HAP-1 (cell line): ENCODE data around the gene ABLIM1.

Experiments used
- DNase-seq, 2 experiments: peaks; one replicate each; pipeline ENCODE4 v3.0.0-alpha.2; 2016 to 2020; ENCODE audit warnings: low spot score in 2 of 2
- H3K27me3 ChIP-seq: fragments of 250-450 bp; sonication (Bioruptor Pico); 2 replicates; pipeline ENCODE4 v1.5.1; 2020; ENCODE audit warnings: low read depth, mild to moderate bottlenecking, moderate library complexity
- H3K36me3 ChIP-seq: fragments of 250-450 bp; sonication (Bioruptor Pico); replicated peaks from 2 replicates; pipeline ENCODE4 v1.5.1; 2020; ENCODE audit warnings: mild to moderate bottlenecking
- H3K4me1 ChIP-seq: fragments of 250-450 bp; sonication (Bioruptor Pico); 2 replicates; pipeline ENCODE4 v1.5.1; 2020; ENCODE audit warnings: mild to moderate bottlenecking
- H3K4me3 ChIP-seq: fragments of 250-450 bp; sonication (Bioruptor Pico); 2 replicates; pipeline ENCODE4 v1.5.1; 2020; ENCODE audit warnings: mild to moderate bottlenecking, moderate library complexity
- H3K9me3 ChIP-seq: fragments of 250-450 bp; sonication (Bioruptor Pico); 2 replicates; pipeline ENCODE4 v1.5.1; 2020; ENCODE audit warnings: mild to moderate bottlenecking, moderate library complexity
- in situ Hi-C: fragments of 300-500 bp; cut with MboI; formaldehyde crosslinking; loops from 3 replicates; pipeline ENCODE4 v1.14.3; 2020; ENCODE audit warnings: low sequenced_read_pairs, inconsistent platforms, mixed read lengths

The ABLIM1 gene

DNA sequence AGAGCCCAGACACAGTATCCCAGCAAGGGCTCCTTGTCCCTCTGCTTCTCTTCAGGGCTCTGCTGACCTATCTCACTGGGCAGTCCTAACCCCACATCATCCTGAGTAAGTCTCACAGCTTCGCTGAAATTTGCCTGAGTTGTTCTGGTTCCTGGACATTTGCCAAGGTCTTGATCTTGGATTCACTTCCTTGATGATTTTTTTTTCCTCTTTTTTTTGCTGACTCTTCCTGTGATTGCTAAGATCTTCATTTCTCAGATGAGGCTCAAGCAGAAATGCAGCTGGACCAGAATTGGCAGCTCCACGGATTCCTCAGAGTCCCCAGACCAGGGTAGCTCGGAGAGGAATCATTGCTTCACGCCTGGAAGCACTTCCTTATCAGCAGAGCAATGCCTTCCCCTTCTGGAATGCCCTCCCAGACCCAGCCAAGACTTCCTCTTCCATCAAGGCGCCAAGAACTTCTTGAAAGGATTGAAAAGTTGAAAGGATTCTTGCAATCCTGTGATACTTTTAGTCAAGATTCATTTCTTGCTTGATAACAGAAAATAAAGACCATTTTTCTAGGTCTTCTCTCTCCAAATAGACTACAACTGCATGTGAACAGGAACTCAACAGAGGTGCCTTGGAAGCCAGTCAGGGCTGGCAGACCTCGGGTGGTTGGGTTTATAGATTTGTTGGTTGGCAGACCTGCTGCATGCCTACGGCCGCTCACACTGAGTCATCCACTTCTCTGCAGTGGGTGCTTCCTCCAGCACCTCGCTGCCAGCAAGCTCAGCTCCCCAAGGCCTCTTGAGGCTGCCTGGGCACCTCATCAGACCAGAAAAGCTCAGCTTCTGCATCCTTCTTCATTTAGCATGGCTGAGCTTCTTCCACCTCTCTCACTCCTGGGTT is 244.9 kb downstream of the ABLIM1 start:
- no peak overlapping the region for H3K4me3 ChIP-seq
- peaks cover 3% of the 10 kb centered on the region; the same call in 1 of the 2 replicates for H3K27me3 ChIP-seq
- H3K9me3 ChIP-seq, result no peaks in the 10 kb centered on the region
- in situ Hi-C loops, result no loop called here
- no peak for DNase-seq
- no peaks in the 10 kb centered on the region for H3K36me3 ChIP-seq
- H3K4me1 ChIP-seq, result no peaks in the 10 kb centered on the region

DNA sequence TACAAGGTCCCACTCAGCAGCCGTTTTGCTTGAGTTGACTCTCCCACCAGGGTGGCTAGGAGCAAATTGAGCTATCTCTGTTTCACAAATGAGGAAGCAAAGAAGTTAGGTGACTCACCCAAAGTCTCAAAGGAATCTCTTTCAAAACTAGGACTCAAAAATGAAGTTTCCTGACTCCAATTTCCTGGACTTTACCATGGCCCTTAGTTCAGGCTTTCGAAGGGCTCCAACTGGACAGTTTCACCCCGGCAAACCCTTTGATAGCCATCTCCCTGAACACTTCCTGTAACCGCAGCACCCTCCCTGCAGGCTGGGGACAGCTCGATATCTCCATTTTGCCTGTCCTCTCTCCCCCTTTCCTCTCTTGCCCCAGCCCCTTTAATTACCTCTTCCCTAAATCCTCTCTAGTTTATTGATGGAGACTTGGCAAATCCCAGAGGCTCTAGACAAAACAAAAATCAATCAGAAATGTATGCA is 249.1 kb downstream of the ABLIM1 start:
- H3K36me3 ChIP-seq, result no peaks in the 10 kb centered on the region
- H3K4me3 ChIP-seq, result no peak overlapping the region
- no peaks in the 10 kb centered on the region for H3K4me1 ChIP-seq
- peaks cover 17% of the 10 kb centered on the region for H3K27me3 ChIP-seq
- no peak for DNase-seq
- no peaks in the 10 kb centered on the region for H3K9me3 ChIP-seq
- in situ Hi-C loops, result no loop called here

DNA sequence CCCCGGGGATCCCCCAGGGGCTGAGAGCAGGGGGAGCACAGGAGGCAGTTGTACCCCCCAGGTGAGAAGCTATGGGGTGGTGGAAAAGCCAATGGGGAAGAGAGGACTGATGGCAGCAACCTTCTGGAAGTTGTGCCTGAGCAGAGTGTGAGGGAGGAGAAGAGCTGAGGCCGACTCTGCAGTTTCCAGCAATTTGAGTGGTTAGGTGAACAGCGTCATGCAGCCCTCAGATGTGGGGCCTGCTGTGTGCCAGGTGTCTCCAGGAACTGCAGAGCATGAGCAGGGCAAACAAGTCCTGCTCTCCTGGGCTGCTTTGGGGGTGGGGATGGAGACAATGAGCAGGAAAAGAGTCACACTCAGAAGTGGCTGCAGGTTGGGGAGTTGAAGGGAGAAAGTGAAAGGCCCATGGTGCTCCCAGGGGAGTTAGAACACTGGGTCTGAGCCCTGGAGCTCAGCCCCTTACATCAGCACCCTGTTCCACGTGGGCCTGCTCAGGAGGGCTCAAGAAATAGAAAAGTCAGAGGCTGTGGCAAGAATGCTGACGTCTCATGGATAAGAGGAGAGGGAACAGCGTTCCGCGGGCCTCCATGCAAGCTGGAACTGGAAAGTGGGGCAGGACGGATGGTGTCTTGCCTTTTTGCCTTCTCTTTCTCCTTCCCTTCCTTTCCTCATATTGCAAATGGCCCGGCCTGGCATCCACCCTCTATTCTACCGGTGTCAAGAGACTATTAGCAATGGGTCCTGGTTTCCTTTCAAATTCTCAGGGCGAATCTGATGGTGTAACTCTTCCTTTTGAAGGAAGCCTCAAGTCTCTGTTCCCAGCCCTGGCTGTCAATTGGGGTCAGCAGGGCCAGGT is 249.7 kb downstream of the ABLIM1 start:
- Histone ChIP-seq H3K4me1 (no peaks in the 10 kb centered on the region), H3K4me3 (no peak overlapping the region), H3K9me3 (no peaks in the 10 kb centered on the region), H3K36me3 (no peaks in the 10 kb centered on the region), H3K27me3 (peaks cover 24% of the 10 kb centered on the region)
- DNase-seq, result no peak
- in situ Hi-C loops, result no loop called here

DNA sequence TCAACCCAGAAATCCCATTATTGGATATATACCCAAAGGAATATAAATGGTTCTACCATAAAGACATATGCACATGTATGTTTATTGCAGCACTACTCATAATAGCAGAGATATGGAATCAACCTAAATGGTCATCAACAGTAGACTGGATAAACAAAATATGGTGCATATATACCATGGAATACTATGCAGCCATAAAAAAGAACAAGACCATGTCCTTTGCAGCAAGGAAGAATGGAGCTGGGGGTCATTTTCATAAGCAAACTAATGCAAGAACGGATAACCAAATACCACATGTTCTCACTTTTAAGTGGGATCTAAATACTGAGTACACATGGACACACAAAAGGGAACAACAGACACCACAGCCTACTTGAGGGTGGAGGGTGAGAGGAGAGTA is 251.6 kb downstream of the ABLIM1 start:
- Histone ChIP-seq H3K27me3 (peaks cover 43% of the 10 kb centered on the region), H3K36me3 (no peaks in the 10 kb centered on the region), H3K9me3 (no peaks in the 10 kb centered on the region), H3K4me3 (no peak overlapping the region), H3K4me1 (no peaks in the 10 kb centered on the region)
- in situ Hi-C loops, result no loop called here
- DNase-seq, result no peak

DNA sequence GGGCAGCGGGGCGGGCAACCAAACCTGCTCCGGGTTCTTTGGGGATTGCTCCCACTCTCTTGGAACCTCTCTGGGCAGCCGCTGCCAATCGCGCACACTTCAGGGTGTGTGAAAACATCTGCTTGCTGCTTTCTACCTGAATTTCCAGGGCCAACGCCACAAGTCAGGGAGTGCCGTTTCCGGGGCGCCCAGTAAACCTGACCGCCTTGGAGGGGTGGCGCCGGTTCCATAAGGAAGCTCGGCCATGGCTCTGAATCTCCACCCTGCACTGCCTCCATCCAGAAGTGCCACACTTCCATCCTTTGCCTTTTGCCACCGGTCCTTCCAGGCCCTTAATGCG is 253.1 kb downstream of the ABLIM1 start:
- Histone ChIP-seq H3K36me3 (no peaks in the 10 kb centered on the region), H3K27me3 (peaks cover 50% of the 10 kb centered on the region), H3K4me3 (no peak overlapping the region), H3K9me3 (no peaks in the 10 kb centered on the region), H3K4me1 (no peaks in the 10 kb centered on the region)
- DNase-seq, result no peak
- in situ Hi-C loops, result no loop called here

DNA sequence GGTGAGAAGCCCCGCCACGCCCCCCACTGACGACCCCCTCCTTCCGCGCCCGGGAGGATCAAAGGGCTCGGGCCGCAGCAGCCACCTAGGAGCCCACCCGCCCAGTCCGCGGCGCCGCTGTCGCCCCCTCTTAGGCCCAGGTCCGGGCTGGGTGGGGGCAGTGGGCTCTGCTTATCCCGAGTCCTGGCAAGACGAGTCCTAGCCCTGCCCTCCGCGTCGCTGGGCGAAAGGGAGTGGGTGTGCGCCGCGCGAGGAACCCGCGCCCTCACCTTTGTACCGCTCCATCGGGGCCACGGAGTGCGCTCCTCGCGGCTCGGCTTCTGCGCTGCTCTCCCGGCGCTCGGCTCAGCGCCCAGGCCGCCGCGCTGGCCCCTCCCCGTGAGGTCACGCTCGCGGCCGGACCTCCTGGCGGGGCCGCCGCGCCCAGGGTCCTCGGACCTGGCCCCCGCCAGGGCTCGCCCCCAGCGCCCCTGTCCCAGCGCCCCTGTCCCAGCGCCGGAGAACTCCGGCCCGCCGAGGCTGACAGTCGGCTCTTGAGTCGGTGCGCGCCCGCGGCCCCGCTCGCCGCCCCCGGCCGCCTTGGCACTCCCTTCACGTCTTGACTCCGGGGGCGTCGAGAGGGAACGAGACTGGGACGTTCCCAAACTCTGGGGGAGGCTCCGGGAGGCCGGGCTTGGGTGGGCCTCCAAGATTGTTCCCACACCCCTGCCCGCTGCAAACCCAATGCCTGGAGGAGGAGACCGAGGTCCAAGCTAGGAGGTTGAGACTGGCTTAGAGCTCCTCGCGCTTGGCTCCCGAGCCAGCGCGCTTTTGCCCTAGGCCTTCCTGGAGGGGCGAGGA is 253.7 kb downstream of the ABLIM1 start, which contains the start of gene AFAP1L2:
TSS of gene AFAP1L2 (minus strand) at position 332 of the 840 bp plus-strand sequence. CDS start at position 285, 47 bp downstream.
- H3K4me3 ChIP-seq, result peak within 1 kb of the TSS; percentile 15
- H3K27me3 ChIP-seq, result peaks cover 50% of the 10 kb centered on the region
- in situ Hi-C loops, result no loop called here

DNA sequence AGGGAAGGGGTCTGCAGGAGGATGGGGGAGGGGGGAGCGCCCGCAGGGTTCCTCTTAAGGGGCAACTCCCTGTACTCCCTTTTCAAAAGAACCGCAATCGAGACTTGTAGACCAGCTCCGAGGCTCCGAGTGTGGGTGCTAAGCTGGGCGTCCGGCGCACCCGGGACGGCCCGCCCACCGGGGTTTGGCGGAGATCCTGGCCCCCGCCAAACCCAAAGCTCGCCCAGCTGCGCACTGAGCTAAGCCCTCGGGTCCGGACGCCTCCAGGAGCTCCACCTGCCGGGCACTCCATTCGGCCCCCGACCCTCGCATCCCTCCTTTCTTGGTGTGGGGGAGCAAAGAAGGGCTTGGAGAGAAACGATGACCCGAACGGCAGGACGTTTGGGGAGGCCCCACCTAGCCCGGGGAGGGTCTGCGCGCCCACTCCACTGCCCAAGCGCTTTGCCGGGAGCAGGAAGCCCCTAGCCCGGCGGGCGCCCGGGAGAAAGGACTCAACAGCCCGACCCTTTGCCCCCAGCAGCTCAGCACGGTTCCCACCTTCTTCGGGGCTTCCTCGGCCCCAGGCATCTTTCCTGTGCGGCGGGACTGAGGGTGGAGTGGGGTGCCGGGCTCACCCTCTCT is 254.4 kb downstream of the ABLIM1 start:
- peak in 1 of 2 experiments; percentile 24 for DNase-seq
- Histone ChIP-seq H3K27me3 (peaks cover 51% of the 10 kb centered on the region), H3K4me3 (peak overlapping the region; percentile 15), H3K4me1 (no peaks in the 10 kb centered on the region), H3K9me3 (no peaks in the 10 kb centered on the region), H3K36me3 (no peaks in the 10 kb centered on the region)
- in situ Hi-C loops, result no loop called here

More for the DNA sequence above, 253.7 kb downstream of the ABLIM1 start, which contains the start of gene AFAP1L2:
- DNase-seq, result no peak
- no peaks in the 10 kb centered on the region for H3K36me3 ChIP-seq
- H3K4me1 ChIP-seq, result no peaks in the 10 kb centered on the region
- no peaks in the 10 kb centered on the region for H3K9me3 ChIP-seq

DNA sequence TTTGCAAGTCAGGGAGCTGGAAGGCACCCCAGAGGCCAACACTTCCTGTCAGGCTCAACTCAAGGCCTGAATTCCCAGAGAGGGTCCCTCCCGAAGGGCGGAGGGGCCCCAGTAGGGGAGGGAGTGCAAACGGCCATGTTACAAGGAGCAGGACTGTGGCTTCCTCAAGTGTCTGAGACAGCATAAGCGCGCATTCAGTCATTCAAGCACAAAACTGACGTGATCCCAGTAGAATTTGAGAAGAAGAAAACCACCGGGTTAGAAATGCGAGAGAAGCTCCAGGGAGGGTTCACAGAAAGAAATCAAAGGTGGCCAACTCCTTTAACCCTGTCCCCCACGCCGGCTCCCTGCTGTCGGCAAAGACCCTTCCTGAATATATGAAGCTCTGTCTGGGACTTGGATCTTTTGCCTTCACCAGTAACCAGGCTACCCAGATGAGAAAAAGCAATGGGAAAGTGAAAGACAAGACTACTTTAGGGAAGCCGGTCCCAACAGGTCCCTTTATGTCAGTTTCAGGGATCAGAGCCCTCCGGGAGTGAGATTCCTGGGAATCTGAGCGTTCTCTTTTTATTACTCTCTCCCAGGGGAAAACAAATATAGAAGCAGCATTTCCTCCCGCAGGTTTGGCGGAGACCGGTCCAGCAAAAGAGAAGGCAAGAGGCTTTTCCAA is 255.1 kb downstream of the ABLIM1 start:
- Histone ChIP-seq H3K4me1 (no peaks in the 10 kb centered on the region), H3K9me3 (no peaks in the 10 kb centered on the region), H3K4me3 (peak overlapping the region; percentile 15), H3K36me3 (no peaks in the 10 kb centered on the region), H3K27me3 (peaks cover 57% of the 10 kb centered on the region)
- in situ Hi-C loops, result no loop called here
- no peak for DNase-seq

DNA sequence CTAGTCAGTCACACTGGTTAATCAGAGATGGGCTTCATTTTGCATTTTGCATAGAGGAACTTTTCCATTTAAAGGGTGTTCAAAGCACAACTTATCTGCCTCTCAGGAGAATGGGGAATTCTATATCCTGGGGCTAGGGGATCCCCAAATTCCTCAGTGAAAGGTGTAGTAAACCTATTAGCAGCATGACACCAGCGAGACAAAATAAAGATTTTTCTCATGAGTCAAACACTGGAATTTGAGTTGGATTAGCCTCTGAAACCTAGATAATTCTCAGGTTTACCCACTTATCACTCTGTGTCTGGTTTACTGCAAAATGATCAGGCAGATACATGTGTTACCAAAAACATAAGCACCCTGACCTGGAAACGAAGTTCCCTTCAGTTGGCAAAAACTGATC is 255.8 kb downstream of the ABLIM1 start:
- in situ Hi-C loops, result no loop called here
- no peak for DNase-seq
- H3K4me1 ChIP-seq, result no peaks in the 10 kb centered on the region
- no peaks in the 10 kb centered on the region for H3K9me3 ChIP-seq
- no peaks in the 10 kb centered on the region for H3K36me3 ChIP-seq
- no peak overlapping the region for H3K4me3 ChIP-seq
- H3K27me3 ChIP-seq, result peaks cover 64% of the 10 kb centered on the region

DNA sequence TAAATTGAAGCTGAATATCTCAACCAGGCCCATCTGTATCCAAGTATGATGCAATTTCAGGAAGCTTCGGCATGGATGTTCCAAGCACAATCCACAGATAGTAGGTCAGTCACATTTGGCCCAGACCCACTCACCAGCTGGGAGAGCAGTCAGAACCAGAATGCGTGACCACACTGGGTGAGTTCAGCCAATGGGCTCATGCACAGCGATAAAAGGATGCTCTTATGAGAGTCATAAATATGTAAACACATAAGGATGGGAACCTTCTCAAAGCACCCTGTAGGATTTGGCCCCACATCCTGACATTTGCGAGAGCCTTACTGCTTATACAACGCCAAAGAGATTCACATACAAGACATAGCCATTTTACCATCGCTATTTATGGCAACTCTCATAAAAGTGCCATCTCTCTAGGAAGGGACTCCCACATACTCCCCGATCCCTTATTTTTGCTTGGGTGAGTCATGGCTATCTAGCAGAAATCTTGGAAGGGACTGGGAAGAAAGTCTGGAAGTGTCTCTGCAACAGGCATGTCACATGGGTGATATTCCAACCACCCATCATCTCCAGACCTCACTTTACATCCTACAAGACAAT is 256.8 kb downstream of the ABLIM1 start:
- H3K4me1 ChIP-seq, result no peaks in the 10 kb centered on the region
- no peak for DNase-seq
- H3K4me3 ChIP-seq, result no peak overlapping the region
- no peaks in the 10 kb centered on the region for H3K36me3 ChIP-seq
- in situ Hi-C loops, result no loop called here
- peaks cover 69% of the 10 kb centered on the region for H3K27me3 ChIP-seq
- H3K9me3 ChIP-seq, result no peaks in the 10 kb centered on the region

DNA sequence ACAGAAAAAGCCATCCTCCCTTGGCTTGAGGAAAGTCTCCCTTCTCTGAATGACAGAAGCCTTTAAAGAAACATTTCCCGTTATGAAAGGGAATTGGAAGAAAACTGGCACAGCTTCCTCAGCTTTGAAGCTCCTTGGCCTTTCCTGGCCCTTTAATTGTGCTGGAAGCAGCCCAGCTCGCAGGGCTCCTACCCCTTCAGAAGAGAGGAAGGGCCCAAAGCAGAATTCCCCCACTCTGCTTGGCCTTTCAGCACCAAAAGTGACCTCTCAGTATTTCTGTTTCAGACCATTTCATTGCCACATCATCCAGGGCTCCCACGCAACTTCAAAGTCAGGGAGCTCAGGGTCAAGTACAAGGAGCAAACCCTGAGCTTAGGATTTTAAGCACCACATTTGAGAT is 258.0 kb downstream of the ABLIM1 start:
- H3K4me3 ChIP-seq, result no peak overlapping the region
- peaks cover 66% of the 10 kb centered on the region for H3K27me3 ChIP-seq
- DNase-seq, result no peak
- in situ Hi-C loops, result no loop called here
- no peaks in the 10 kb centered on the region for H3K9me3 ChIP-seq
- H3K36me3 ChIP-seq, result no peaks in the 10 kb centered on the region
- H3K4me1 ChIP-seq, result no peaks in the 10 kb centered on the region

DNA sequence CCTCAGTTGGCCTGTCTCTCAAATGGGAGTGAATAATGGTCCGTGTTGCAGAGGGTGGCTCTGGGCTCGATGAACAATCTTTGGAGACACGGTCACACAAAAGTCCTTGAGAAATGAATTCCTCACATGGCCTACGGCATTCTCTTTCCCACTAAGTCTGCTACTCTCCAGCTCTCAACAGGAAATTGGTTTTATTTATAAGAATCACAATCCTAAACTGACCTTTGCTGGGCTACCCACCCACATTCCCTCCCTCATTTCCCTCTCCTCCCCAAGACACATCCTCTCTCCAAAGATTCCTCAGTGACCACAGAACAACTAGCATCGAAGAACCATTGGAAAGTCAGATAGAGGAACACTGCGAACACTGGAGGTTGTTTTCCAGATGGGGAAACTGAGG is 258.5 kb downstream of the ABLIM1 start:
- H3K36me3 ChIP-seq, result no peaks in the 10 kb centered on the region
- H3K4me1 ChIP-seq, result no peaks in the 10 kb centered on the region
- in situ Hi-C loops, result no loop called here
- no peak for DNase-seq
- no peaks in the 10 kb centered on the region for H3K9me3 ChIP-seq
- H3K27me3 ChIP-seq, result peaks cover 61% of the 10 kb centered on the region
- no peak overlapping the region for H3K4me3 ChIP-seq
